Fibroblast of skin of back (primary cell): ENCODE measurements around the gene MUC15.

Experiments
- DNase-seq: peaks from one replicate; pipeline ENCODE4 v3.0.0-alpha.2; 2013

The MUC15 gene

GRCh38 chr11:26573896-26574295 is 1.8 kb upstream of the MUC15 start:
- no peak for DNase-seq

DNA sequence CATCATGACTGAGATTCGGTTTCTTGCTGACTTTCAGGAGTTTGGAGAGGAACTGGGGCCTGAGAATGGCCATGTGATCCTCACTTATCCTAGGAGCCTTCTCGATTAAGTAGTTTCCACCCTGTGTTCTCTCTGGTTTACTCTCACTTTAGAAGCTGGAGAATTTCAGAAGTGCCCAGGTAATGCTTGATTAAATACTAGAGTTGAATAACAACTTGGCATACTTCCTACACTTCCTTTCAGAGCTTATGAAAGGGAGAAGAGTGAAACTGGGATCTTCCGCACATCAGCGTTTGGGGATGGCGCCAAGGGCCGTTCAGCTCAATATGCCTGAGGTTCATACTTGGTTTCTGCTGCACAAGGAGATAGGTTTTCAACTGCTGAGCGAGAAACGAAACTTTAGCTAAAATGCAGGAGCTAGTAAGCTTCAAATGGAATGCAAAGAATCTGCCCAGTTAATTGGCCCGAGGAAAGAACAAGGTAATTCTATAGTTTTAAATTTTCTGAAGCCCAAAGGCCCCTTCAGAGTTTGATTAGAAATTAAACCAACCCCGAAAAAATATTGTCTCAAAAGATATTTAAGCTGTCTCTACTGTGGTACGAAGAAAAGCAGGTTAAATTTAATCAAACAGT is 823 bp upstream of the MUC15 start:
- DNase-seq, result no peak

- no peak for DNase-seq
Measured at GRCh38 chr11:26569646-26570045, 2.4 kb downstream of the MUC15 start.

DNA sequence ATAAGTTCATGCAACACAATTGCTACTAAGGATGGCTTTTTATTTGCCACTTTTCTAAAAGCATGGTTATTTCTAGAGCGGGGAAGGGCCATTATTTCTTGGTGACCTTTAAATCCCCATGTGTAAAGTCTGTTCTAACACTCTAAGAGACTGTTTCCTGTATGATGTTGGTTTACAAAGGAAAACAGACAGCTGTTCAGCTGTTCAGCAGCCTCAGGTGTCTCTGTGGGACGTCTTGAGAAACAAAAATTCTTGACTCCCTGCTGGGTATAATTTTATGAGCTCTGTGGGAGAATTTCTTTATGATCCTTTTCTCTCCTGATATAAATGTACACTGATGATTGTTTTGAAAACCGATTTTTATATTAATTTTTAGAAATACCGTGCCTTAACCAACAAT is 13.9 kb downstream of the MUC15 start:
- no peak for DNase-seq

- no peak for DNase-seq
Measured at GRCh38 chr11:26557666-26558065, 14.4 kb downstream of the MUC15 start.

GRCh38 chr11:26556582-26556981 is 15.5 kb downstream of the MUC15 start:
- DNase-seq, result no peak

- no peak for DNase-seq
Measured at GRCh38 chr11:26554455-26554854, 17.6 kb downstream of the MUC15 start.

GRCh38 chr11:26553182-26553581 is 18.9 kb downstream of the MUC15 start:
- DNase-seq, result no peak

GRCh38 chr11:26551186-26551801 is 20.8 kb downstream of the MUC15 start:
- no peak for DNase-seq

GRCh38 chr11:26550022-26550421 is 22.0 kb downstream of the MUC15 start:
- DNase-seq, result no peak

- DNase-seq, result no peak
Measured at GRCh38 chr11:26549176-26549575, 22.9 kb downstream of the MUC15 start.

DNA sequence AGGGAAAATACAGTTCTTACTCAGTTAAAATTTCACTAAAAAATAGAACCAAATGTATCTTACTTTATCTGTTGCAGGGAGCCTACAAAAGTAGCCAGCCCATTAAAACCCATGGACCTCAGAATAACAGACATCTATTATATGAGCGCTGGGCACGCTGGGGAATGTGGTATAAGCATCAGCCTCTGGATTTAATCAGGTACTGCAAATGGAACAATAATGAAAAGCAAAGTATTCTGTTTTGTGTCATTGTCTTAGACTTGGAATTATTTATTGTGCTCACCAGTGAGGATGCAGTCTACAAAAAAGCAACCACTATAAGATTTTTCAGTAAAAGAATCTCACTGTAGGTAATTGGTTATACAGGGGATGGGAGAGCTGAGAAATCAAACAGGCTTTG is 30.2 kb downstream of the MUC15 start:
- no peak for DNase-seq

GRCh38 chr11:26539517-26539916 is 32.5 kb downstream of the MUC15 start:
- DNase-seq, result no peak

- no peak for DNase-seq
Measured at GRCh38 chr11:26537341-26537740, 34.7 kb downstream of the MUC15 start.

DNA sequence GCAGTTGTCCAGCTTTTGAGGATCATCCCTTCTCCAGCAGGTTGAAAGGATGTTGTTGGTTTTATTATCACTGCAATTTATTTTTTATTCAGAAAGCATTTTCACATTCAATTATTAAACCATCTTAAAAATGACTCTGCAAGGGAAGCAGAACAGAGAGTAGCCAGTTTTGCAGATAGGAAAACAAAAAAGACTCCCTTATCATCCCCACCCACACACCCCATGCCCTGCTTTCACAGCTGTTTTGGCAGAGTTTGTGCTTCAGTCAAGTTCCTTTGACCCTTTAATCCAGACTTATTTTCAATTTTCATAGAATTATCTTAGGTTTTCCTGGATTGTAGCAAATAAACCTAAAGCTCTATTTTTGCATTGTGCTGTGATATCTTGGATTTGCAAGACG is 44.4 kb downstream of the MUC15 start:
- DNase-seq, result no peak

DNA sequence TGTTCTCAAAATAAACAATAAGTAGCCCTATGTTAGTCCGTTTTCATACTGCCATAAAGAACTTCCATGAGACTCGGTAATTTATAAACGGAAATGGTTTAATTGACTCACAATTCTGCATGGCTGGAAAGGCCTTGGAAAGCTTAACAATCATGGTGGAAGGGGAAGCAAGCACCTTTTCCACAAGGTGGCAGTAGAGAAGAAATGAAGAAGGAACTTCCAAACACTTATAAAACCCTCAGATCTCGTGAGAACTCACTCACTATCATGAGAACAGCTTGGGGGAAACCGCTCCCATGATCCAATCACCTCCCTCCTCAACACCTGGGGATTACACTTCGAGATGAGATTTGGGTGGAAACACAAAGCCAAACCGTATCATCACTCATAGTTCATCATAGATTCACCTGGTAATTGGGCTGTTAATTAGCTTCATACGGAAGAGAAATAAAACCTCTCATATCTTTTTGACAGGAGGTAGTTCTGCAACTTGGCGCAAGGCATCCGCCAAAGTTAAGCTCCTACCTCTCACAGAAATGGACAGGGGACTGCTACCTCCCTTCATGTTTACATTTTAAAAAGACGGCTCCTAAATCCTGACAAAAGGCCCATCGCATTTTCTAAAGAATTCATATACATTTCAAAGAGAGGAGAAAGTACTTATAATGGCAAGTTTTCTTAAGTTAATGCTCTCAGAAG is 49.0 kb downstream of the MUC15 start:
- DNase-seq, result peak; percentile 22

DNA sequence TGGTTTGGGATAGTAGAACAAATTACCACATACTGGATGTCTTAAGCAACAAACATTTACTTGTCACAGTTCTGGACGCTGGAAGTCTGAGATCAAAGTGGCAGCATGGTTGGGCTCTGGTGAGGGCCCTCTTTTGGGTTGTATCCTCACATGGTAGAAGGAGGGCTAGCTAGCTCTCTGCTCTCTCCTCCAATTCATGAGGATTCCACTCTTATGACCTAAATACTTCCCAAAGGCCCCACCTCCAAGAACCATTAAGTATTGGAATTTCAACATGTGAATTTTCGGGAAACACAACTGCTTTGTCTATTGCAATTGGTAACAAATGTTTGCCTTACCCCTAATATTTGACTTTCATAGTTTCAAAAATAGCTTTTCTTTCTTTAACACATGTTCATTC is 52.6 kb downstream of the MUC15 start:
- no peak for DNase-seq

DNA sequence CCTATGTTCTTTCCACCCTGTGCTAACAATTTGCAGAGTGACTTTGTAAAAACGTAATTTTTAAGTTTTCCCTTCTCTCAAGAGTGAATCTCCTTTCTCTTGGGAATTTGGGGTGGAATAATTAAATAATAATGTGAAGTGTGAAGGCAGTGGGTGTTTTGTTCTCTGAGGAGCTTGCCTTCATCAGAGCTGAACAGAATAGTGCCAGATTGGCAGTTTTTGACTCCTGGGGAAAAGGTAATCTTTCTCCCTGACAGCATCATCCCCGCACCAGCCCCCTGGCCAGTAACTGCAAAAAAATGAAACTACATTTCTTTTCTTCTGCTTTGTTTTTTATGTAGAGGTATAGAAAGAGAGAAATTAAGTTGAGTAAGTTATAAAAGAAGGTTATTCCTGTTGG is 59.9 kb downstream of the MUC15 start:
- no peak for DNase-seq

GRCh38 chr11:26510756-26511155 is 61.3 kb downstream of the MUC15 start:
- DNase-seq, result no peak

DNA sequence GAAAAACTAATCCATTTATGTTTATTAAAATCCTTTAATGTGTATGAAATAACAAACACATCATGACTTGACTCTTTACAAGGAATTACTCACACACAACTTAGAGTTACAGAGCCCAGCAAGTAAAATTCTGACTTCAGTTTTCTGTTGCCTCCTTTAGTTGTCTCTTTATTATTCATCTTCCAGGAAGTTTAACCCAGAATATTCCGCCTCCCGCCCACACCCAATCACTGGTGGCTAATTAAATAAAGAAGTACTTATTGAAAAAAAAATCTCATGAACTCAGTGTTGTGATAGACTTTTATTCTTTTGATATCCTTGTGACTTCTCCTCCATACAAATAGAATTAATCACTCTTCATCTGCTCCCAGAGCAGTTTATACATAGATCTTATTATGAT is 61.9 kb downstream of the MUC15 start:
- DNase-seq, result no peak
